ENCODE results near the gene KLHL21. TPM values are rescaled to one million over a fixed set of nuclear protein-coding genes. Genes with fewer than 3 reads are reported as not detected.

The KLHL21 gene
- total and polyA plus RNA-seq, 10 of the 15 experiments (the other 5 are each of a cell fraction or from before 2014, with no cell fraction given) = 0.76 to 12.2 (median 5.2) TPM

DNA sequence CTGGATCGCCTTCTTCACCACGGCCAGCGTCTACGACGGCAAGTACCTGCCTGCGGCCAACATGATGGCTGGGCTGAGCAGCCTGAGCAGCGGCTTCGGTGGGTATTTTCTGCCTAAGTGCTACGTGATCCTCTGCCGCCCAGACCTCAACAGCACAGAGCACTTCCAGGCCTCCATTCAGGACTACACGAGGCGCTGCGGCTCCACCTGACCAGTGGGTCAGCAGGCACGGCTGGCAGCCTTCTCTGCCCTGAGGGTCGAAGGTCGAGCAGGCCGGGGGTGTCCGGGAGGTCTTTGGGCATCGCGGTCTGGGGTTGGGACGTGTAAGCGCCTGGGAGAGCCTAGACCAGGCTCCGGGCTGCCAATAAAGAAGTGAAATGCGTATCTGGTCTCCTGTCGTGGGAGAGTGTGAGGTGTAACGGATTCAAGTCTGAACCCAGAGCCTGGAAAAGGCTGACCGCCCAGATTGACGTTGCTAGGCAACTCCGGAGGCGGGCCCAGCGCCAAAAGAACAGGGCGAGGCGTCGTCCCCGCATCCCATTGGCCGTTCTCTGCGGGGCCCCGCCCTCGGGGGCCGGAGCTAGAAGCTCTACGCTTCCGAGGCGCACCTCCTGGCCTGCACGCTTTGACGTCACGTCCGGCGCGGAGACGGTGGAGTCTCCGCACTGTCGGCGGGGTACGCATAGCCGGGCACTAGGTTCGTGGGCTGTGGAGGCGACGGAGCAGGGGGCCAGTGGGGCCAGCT is 23.1 kb downstream of the KLHL21 start, which contains the start of gene ZBTB48 (continued):
- TF ChIP-seq CREB1 (IDR thresholded peaks at IDR 0.05; ENCODE audit: low read depth) = peak; percentile 93
- TF ChIP-seq RAD51 (IDR thresholded peaks at IDR 0.05) = no peak
- TF ChIP-seq, protein P1, sequence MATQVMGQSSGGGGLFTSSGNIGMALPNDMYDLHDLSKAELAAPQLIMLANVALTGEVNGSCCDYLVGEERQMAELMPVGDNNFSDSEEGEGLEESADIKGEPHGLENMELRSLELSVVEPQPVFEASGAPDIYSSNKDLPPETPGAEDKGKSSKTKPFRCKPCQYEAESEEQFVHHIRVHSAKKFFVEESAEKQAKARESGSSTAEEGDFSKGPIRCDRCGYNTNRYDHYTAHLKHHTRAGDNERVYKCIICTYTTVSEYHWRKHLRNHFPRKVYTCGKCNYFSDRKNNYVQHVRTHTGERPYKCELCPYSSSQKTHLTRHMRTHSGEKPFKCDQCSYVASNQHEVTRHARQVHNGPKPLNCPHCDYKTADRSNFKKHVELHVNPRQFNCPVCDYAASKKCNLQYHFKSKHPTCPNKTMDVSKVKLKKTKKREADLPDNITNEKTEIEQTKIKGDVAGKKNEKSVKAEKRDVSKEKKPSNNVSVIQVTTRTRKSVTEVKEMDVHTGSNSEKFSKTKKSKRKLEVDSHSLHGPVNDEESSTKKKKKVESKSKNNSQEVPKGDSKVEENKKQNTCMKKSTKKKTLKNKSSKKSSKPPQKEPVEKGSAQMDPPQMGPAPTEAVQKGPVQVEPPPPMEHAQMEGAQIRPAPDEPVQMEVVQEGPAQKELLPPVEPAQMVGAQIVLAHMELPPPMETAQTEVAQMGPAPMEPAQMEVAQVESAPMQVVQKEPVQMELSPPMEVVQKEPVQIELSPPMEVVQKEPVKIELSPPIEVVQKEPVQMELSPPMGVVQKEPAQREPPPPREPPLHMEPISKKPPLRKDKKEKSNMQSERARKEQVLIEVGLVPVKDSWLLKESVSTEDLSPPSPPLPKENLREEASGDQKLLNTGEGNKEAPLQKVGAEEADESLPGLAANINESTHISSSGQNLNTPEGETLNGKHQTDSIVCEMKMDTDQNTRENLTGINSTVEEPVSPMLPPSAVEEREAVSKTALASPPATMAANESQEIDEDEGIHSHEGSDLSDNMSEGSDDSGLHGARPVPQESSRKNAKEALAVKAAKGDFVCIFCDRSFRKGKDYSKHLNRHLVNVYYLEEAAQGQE (IDR thresholded peaks at IDR 0.05; ENCODE audit: low read depth, low read length) = no peak
- no peak for TF ChIP-seq ZBED1 (IDR thresholded peaks at IDR 0.05; ENCODE audit: borderline replicate concordance)
- TF ChIP-seq HDGF (IDR thresholded peaks at IDR 0.05) = no peak
- peak; percentile 99 for TF ChIP-seq POLR2A (IDR thresholded peaks at IDR 0.05; ENCODE audit: low read depth, low read length)
- TF ChIP-seq MXI1 (IDR thresholded peaks at IDR 0.05; ENCODE audit: low read depth, low read length) = peak; percentile 61
- no peak for TF ChIP-seq SMARCA5 (IDR thresholded peaks at IDR 0.05)
- peak; percentile 59; the same call in 1 of the 2 replicates for TF ChIP-seq RFX5 (IDR thresholded peaks at IDR 0.05; ENCODE audit: low read depth, low read length)
- TF ChIP-seq, protein P2, sequence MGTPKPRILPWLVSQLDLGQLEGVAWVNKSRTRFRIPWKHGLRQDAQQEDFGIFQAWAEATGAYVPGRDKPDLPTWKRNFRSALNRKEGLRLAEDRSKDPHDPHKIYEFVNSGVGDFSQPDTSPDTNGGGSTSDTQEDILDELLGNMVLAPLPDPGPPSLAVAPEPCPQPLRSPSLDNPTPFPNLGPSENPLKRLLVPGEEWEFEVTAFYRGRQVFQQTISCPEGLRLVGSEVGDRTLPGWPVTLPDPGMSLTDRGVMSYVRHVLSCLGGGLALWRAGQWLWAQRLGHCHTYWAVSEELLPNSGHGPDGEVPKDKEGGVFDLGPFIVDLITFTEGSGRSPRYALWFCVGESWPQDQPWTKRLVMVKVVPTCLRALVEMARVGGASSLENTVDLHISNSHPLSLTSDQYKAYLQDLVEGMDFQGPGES (IDR thresholded peaks at IDR 0.05) = no peak
- TF ChIP-seq, protein P3, sequence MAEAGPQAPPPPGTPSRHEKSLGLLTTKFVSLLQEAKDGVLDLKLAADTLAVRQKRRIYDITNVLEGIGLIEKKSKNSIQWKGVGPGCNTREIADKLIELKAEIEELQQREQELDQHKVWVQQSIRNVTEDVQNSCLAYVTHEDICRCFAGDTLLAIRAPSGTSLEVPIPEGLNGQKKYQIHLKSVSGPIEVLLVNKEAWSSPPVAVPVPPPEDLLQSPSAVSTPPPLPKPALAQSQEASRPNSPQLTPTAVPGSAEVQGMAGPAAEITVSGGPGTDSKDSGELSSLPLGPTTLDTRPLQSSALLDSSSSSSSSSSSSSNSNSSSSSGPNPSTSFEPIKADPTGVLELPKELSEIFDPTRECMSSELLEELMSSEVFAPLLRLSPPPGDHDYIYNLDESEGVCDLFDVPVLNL (IDR thresholded peaks at IDR 0.05; ENCODE audit: low read depth, low read length) = no peak
- TF ChIP-seq, protein P4, sequence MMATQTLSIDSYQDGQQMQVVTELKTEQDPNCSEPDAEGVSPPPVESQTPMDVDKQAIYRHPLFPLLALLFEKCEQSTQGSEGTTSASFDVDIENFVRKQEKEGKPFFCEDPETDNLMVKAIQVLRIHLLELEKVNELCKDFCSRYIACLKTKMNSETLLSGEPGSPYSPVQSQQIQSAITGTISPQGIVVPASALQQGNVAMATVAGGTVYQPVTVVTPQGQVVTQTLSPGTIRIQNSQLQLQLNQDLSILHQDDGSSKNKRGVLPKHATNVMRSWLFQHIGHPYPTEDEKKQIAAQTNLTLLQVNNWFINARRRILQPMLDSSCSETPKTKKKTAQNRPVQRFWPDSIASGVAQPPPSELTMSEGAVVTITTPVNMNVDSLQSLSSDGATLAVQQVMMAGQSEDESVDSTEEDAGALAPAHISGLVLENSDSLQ (IDR thresholded peaks at IDR 0.05) = peak; percentile 32
- peak; percentile 73; the same call in 2 of the 3 replicates for TF ChIP-seq POU2F2 (IDR thresholded peaks at IDR 0.05; ENCODE audit: borderline replicate concordance, low read depth, low read length)
- peak; percentile 39 for TF ChIP-seq MEF2B (IDR thresholded peaks at IDR 0.05; ENCODE audit: partially characterized antibody, poor library complexity, severe bottlenecking)
- no peak for TF ChIP-seq EGR1 (IDR thresholded peaks at IDR 0.05; ENCODE audit: borderline replicate concordance in 1 of 2, low read depth in 2 of 2, low read length in 2 of 2)
- TF ChIP-seq, protein P5, sequence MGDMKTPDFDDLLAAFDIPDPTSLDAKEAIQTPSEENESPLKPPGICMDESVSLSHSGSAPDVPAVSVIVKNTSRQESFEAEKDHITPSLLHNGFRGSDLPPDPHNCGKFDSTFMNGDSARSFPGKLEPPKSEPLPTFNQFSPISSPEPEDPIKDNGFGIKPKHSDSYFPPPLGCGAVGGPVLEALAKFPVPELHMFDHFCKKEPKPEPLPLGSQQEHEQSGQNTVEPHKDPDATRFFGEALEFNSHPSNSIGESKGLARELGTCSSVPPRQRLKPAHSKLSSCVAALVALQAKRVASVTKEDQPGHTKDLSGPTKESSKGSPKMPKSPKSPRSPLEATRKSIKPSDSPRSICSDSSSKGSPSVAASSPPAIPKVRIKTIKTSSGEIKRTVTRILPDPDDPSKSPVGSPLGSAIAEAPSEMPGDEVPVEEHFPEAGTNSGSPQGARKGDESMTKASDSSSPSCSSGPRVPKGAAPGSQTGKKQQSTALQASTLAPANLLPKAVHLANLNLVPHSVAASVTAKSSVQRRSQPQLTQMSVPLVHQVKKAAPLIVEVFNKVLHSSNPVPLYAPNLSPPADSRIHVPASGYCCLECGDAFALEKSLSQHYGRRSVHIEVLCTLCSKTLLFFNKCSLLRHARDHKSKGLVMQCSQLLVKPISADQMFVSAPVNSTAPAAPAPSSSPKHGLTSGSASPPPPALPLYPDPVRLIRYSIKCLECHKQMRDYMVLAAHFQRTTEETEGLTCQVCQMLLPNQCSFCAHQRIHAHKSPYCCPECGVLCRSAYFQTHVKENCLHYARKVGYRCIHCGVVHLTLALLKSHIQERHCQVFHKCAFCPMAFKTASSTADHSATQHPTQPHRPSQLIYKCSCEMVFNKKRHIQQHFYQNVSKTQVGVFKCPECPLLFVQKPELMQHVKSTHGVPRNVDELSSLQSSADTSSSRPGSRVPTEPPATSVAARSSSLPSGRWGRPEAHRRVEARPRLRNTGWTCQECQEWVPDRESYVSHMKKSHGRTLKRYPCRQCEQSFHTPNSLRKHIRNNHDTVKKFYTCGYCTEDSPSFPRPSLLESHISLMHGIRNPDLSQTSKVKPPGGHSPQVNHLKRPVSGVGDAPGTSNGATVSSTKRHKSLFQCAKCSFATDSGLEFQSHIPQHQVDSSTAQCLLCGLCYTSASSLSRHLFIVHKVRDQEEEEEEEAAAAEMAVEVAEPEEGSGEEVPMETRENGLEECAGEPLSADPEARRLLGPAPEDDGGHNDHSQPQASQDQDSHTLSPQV (IDR thresholded peaks at IDR 0.05) = no peak
- no peak for TF ChIP-seq SPI1 (IDR thresholded peaks at IDR 0.05; ENCODE audit: borderline replicate concordance, insufficient read depth, low read depth, low read length)

Measured in GM12878 (cell line).